Activated CD4-positive, alpha-beta T cell treated with anti-CD3 and anti-CD28 coated beads for 1 hour (primary cell): ENCODE measurements around the gene FYN.

Experiments
- DNase-seq: peaks from one replicate; pipeline ENCODE4 v3.0.0-alpha.2; 2020

The FYN gene

DNA sequence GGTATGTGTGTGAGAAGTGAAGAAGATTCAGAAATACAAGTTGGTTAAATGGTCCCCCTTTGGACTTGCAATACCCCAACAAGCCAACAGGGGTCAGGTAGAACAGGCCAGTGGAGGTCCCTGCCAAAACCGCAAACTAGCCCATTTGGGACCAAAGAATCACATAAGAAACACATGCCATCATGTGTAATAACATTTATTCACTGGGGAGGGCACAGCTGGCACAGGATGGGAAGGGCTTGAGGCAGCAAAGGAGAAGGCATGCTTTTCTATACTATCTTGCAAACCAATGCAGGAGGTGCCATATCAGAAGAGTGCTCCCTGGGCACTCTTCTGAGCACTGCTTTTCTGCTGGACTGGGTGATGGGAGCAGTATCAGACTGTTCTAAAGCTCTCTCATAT is 151.5 kb downstream of the FYN start:
- DNase-seq: no peak

DNA sequence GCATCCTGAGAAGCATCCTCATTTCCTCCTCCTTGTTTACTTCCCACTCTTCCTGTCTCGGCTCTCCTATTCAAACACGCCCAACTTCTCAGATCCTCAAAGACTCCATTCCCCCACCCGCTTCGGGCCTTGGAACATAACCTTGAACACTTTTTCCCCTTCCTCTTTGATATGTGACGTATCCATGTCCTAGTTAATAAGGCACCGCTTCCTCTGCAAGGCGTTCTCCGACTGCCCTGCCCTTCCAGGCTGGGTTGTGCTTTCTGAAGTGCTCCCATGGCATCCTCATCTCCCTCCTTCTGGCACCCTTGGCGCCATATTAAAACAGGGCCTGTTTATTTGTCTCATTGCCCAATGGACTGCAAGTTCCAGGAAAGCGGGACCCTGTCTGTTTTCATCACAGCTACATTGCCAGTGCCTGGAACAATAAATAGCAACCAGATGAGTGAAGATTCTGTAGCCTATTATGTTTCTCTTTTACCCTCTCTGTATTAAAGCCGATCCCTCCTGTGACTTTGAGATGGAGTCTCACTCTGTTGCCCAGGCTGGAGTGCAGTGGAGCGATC is 152.2 kb downstream of the FYN start:
- no peak for DNase-seq

DNA sequence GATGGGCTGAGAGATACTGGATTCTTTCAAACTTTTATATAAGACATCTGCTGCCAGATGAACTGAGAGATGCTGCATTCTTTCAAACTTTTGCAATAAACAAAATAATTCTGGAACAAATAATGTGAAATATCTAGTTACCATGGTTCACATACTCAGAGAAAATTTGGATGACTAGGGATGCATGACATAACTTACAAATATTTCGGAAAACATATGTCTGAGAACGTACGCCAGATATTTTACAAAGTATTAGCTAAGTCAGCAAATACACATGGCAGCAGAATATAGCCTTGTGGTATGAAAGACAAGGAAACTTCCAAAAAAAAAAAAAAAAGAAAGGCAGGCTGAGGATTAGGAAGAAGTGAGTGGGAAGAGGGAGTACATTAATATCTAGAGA is 154.3 kb downstream of the FYN start:
- no peak for DNase-seq

- no peak for DNase-seq
These were observed 154.9 kb downstream of the FYN start for GRCh38 chr6:111718326-111718725.

DNA sequence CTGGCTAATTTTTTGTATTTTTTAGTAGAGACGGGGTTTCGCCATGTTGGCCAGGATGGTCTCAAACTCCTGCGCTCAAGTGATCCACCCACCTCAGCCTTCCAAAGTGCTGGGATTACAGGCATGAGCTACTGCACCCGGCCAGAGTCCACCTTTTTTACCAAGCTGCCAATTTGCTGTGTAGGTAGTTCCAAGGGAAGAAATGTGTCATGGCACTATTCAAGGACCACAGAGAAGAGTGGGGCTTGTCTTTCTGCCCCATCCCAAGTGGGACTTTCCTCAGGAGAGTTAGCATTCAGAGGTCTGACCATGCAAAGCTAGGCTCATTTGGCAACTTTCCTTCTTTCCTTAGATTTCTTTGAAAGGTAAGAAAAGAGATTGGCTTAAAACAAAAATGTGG is 155.6 kb downstream of the FYN start:
- DNase-seq: no peak

DNA sequence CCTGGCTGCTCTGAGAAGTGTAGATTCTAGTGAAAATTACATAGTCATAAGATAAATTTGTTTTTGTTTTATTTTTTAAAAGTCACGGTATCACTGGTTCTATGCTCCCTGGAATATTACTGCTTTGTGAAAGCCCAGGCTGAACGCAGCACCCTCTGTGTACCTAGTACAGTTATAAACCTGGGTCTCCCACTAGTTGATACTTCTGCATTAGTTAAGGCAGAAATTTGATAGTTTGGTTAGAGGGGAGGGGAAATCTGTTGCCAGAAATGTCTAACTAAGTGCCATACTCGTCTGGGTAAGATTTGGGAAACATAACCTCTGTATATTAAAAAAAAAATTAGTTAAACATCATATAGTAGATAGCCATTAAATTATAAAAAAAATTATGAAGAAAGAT is 156.9 kb downstream of the FYN start:
- DNase-seq: no peak

DNA sequence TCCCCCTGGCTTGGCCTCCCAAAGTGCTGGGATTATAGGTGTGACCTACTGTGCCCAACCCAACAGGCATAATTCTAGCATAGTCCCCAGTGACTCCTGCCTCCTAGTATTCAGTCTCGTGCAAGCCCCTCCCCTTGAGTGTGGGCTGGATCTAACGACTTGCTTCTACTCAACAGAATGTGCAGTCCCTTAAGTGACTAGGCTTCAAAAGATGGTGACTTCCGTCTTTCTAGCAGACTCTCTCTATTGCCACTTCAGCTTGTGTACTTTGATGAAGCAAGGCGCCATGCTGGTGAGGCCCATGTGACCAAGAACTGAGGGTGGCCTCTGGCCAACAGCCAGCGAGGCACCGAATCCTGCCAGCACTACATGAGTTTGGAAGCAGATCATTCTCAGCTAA is 157.9 kb downstream of the FYN start:
- DNase-seq: no peak

- no peak for DNase-seq
These were observed 158.6 kb downstream of the FYN start for GRCh38 chr6:111714416-111715270.

- DNase-seq: no peak
These were observed 159.4 kb downstream of the FYN start for GRCh38 chr6:111713811-111714210.

GRCh38 chr6:111713236-111713635 is 160.0 kb downstream of the FYN start:
- no peak for DNase-seq

DNA sequence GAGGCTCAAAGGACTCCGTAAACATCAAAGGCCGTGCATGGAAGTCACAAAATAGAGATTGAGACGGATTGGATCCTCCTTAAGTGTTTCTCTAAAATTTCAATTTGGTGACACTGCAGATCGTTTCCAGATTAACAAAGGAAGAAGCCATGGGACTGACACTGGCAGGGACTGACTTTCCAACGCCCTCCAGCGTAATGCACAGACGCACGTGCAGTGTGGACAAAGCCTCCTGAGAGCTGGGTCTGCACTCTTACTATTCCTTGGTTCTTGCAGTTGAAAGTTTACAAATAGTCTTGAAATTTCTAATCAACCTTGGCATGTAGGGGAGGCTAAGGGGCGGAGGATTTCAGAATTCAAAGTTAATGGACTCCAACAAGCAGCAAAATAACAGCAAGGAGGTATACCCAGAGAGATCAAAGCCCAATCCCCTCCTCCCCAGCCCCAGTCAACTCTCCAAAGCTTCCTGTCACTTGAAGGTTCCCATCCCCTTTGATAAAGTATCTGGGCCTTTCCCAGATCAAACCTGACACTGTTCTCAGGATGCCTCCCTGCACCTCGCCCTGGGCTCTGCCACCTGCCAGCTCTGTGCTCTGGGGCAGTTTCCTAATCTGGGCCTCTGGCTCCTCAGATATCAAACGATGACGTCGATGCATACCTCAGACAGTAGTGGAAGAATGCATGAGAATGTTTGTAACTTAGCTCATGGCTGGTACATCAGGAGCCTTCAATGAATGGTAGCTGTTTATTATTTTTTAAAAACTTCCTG is 161.1 kb downstream of the FYN start:
- DNase-seq: no peak

DNA sequence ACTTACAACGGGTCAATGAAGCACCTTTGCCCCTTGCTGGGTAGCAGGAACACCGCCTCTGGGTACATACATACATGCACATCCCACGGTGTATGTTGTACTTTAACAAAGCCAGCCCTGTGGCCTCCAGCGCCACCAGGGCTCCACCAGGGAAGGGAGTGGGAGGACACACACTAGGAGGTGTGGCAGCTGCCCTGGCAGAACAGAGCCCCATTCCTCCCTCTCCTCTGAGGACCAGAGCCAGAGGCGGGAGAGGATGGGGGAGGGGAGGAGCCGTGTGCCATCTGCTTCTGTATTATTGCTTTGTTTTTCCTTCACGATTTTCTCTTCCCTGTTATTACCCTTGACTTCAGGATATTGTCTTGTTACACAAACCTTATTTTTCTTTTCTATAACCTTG is 161.8 kb downstream of the FYN start:
- DNase-seq: no peak

GRCh38 chr6:111710911-111711310 is 162.3 kb downstream of the FYN start:
- no peak for DNase-seq

GRCh38 chr6:111710439-111710838 is 162.8 kb downstream of the FYN start:
- no peak for DNase-seq

DNA sequence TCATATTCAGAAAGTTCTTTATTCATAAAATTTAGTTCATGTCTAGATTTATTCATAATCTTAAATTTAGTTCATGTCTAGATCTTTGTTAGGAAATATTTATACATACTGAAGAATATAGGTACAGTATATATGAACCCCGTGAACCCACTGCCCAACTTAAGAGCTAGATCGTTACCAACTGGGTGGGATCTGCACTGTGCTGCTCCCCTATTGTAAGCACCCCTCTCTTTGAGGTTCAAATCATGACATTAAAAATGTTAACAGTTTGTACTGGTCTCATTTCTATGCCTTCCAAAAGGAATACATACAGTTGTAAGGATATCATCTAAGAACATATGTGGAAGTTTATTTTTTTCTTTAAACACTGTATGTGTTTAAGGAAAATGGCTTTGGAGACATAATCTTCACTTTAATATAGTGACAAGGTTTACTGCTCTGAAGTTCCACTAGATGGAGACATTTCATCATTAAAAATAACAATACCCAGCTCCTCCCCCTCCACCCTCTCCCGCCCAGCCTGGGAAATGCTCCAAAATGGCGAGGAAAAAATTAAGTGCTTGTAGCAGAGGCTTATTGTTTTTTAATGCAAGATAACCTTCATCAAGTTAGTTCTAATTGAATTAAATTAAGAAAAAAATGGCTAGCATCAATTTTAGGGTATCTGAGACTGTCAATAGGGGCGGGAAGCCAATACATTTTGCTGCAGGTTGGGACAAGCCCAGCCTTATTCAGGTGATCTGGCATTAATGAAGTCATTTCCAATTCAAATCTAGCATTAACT is 163.4 kb downstream of the FYN start:
- peak; percentile 47 for DNase-seq

GRCh38 chr6:111709201-111709600 is 164.1 kb downstream of the FYN start:
- DNase-seq: no peak

GRCh38 chr6:111707773-111708172 is 165.5 kb downstream of the FYN start:
- DNase-seq: no peak

- no peak for DNase-seq
These were observed 166.3 kb downstream of the FYN start for GRCh38 chr6:111706841-111707391.

- no peak for DNase-seq
These were observed 169.5 kb downstream of the FYN start for GRCh38 chr6:111703723-111704122.

GRCh38 chr6:111702268-111702667 is 171.0 kb downstream of the FYN start:
- DNase-seq: no peak

DNA sequence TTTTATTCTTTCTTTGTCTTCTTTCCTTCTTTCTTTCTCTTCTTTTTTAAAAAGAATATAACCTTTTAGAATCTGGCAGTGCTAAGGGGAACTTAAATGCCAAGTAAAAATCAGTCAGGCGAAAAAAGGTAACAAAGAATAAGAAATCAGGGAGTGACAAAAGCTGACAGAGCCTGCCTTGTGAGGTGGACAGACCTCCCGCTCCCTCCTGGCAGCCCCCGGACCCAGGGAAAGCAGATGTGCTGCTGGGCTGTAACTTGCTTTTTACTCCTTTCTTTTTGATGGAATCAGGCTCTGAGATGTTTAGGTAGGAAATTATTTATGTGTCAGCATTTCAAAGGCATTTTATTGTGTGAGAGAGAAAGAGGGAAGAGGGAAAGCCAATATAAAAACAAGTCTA is 172.1 kb downstream of the FYN start:
- no peak for DNase-seq

DNA sequence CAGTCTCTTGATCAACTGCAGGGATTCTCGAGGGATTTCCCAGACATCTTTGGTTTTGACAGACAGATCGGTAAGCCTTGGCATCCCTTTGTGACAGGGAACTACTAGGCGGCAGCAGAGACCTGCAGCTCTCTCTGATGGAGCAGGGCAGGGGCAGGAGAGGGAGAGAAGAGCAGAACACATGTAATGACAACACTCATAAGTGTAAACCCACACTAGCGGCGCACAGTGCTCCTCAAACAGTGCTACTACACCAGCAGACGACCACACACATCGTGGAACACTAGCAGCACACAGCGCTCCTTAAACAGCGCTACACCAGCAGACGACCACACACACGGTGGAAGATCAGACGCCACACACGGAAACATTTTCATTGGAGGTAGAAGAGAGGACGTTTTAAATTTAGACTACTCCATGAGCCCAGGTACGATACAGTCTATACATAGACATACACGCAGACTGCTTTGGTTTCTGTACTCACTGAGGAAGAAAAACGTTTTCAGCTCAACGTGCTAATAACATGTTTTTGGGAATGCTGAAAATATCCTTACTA is 173.0 kb downstream of the FYN start:
- no peak for DNase-seq

DNA sequence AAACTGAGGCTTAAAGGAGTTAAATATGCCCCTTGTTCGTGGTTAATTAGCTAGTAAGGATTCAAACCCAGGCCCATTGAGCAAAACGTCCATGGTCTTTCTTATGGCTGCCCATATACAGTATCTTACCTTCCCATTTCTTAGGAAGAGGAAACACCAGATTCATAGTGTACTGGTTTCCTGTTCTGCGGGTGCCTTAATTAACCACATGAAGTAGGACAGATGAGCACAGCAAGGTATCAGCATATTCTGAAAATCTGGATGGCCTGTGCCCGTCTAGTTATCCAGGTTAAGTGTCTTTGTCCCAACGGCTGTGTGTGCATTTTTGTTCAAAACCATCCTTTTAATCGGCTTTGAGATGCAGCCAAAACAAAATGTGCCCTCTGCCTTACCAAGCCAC is 174.1 kb downstream of the FYN start:
- no peak for DNase-seq
